VCaP (cell line): ENCODE measurements around the gene NEK1.
"Not testable (repeated sequence)": the region's sequence is repeated elsewhere in the genome, so short reads cannot be mapped to it uniquely, and the experiment has no call there.

Experiments
- H3K27ac ChIP-seq: fragments of 450-650 bp; 2 replicates; pipeline ENCODE4 v1.5.1; 2017
- CTCF ChIP-seq: fragments of 450-650 bp; conservative IDR thresholded peaks from 2 replicates; pipeline ENCODE4 v1.5.1; 2017; ENCODE audit warnings: mild to moderate bottlenecking, moderate library complexity

The NEK1 gene

DNA sequence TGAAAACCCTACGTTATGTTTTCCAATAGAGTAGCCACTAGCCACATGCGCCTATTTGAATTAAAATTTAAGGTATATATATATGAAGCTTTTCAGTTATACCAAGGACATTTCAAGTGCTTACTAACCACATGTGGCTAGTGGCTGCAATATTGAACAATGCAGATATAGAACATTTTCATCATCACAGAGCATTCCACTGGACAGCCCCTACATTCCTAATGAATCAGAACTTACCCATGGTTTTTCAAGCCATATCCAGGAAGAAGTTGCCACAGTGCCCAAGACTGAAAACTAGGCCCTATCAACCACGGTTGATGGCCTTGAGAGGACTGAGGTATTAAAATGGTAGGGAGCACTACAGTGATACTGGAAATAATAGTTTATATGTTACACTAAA lies 29.7 kb downstream of the NEK1 start:
- TF ChIP-seq CTCF = no peak
- H3K27ac ChIP-seq = no peak overlapping the region

GRCh38 chr4:169582203-169582602 lies 30.2 kb downstream of the NEK1 start:
- no peak overlapping the region for H3K27ac ChIP-seq
- TF ChIP-seq CTCF = no peak

DNA sequence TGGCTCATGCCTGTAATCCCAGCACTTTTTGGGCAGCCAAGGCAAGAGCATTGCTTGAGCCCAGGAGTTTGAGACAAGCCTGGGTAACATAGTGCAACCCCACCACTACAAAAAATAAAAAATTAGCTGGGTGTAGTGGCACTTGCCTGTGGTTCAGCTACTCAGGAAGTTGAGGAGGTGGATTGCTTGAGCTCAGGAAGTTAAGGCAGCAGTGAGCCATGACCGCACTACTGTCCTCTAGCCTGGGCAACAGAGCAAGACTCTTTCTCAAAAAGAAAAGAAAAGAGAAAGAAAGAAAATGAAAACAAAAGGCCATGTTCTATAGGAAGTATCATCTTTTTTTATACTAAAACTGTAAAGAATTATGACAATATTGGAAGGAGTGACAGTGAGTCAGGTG lies 38.5 kb downstream of the NEK1 start:
- no peak for TF ChIP-seq CTCF
- H3K27ac ChIP-seq = no peak overlapping the region

GRCh38 chr4:169571435-169571834 lies 40.9 kb downstream of the NEK1 start:
- H3K27ac ChIP-seq = no peak overlapping the region
- no peak for TF ChIP-seq CTCF

DNA sequence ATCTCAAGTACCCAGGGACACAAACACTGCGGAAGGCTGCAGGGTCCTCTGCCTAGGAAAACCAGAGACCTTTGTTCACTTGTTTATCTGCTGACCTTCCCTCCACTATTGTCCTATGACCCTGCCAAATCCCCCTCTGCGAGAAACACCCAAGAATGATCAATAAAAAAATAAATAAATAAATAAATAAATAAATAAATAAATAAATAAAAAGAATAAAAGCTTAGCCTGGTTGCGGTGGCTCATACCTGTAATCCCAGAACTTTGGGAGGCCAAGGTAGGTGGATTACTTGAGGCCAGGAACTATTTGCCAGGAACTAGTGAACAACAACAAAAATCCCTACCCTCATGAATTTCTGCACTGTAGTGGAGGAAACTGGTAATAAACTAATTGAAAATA lies 41.4 kb downstream of the NEK1 start:
- not testable (repeated sequence) for H3K27ac ChIP-seq

GRCh38 chr4:169570266-169570665 lies 42.1 kb downstream of the NEK1 start:
- not testable (repeated sequence) for H3K27ac ChIP-seq

- not testable (repeated sequence) for H3K27ac ChIP-seq
These were observed 43.2 kb downstream of the NEK1 start for GRCh38 chr4:169569188-169569587.

- TF ChIP-seq CTCF = no peak
- H3K27ac ChIP-seq = no peak overlapping the region
These were observed 44.5 kb downstream of the NEK1 start for GRCh38 chr4:169567916-169568315.

- TF ChIP-seq CTCF = peak; percentile 90
- H3K27ac ChIP-seq = no peak overlapping the region
These were observed 46.2 kb downstream of the NEK1 start for GRCh38 chr4:169566021-169566818.
